Endothelial cell of umbilical vein (primary cell): ENCODE results near the gene MC1R. TPM values are rescaled to one million over a fixed set of nuclear protein-coding genes. Genes with fewer than 3 reads are reported as not detected.

Source experiments
- BruUV-seq: library from RNA; stranded (reverse); fragments of 400-500 nt; replicated peaks from 2 replicates; lab custom pipeline; 2021; lab: Mats Ljungman, UMichigan
- CTCF ChIA-PET: fragments of 300-600, 350-600 bp; sonication (Branson Sonifier 250); formaldehyde crosslinking; loops from one replicate; lab custom pipeline; 2021; ENCODE audit warnings: antibody characterized with exemption, inconsistent platforms; lab: Charles Lee
- POLR2A ChIA-PET: fragments of 300-600, 350-600 bp; sonication (Branson Sonifier 250); formaldehyde crosslinking; loops from one replicate; lab custom pipeline; 2021; ENCODE audit warnings: antibody characterized with exemption, inconsistent platforms; lab: Charles Lee
- DNase-seq: peaks from one replicate; pipeline ENCODE4 v3.0.0-alpha.2; 2011; ENCODE audit warnings: low read depth, low spot score
- FAIRE-seq: peaks from 2 replicates; lab custom pipeline; 2011; peaks lifted over from hg19 to GRCh38; lab: Jason Lieb, UNC
- H2AFZ ChIP-seq: 2 replicates; pipeline ENCODE4 v1.6.0; 2012; ENCODE audit warnings: low read depth, low read length, control low read depth, inconsistent platforms
- H3K27ac ChIP-seq: 2 replicates; pipeline ENCODE4 v1.5.1; 2011; ENCODE audit warnings: low read depth, mild to moderate bottlenecking, control low read depth, low read length, moderate library complexity; ENCODE audit not compliant: insufficient read depth
- H3K27me3 ChIP-seq, 2 experiments: 2 replicates each; pipeline versions ENCODE4 v1.6.0 to v1.6.1; 2011; ENCODE audit warnings: low read length in 2 of 2, mixed read lengths in 1 of 2; ENCODE audit not compliant: control insufficient read depth in 2 of 2, insufficient read depth in 2 of 2
- H3K36me3 ChIP-seq, 2 experiments: 2 replicates in 1 of 2; 3 replicates in 1 of 2; pipeline ENCODE4 v1.5.1; 2011; ENCODE audit warnings: low read length in 2 of 2, mild to moderate bottlenecking in 1 of 2, moderate library complexity in 1 of 2; ENCODE audit not compliant: control insufficient read depth in 2 of 2, insufficient read depth in 2 of 2; ENCODE audit errors: extremely low read depth in 1 of 2
- H3K4me1 ChIP-seq: 3 replicates; pipeline ENCODE4 v1.5.1; 2011; ENCODE audit warnings: mild to moderate bottlenecking, low read length; ENCODE audit not compliant: control insufficient read depth, insufficient read depth; ENCODE audit errors: extremely low read depth
- H3K4me2 ChIP-seq: 2 replicates; pipeline ENCODE4 v1.6.1; 2011; ENCODE audit warnings: low read length, control low read depth, mixed read lengths; ENCODE audit not compliant: insufficient read depth
- H3K4me3 ChIP-seq, 3 experiments: fragments of 200-600 bp in 1 of 3; sonication (generic), shearing (Covaris generic) in 1 of 3; replicated peaks in 1 of 3; 2 replicates each; pipeline ENCODE4 v1.5.1; 2011 to 2016; ENCODE audit warnings: control low read depth in 3 of 3, low read length in 3 of 3, mild to moderate bottlenecking in 2 of 3, inconsistent platforms in 1 of 3, low read depth in 1 of 3, moderate library complexity in 1 of 3; ENCODE audit not compliant: insufficient read depth in 1 of 3
- H3K79me2 ChIP-seq: 2 replicates; pipeline ENCODE4 v1.6.0; 2012; ENCODE audit warnings: low read length, inconsistent platforms; ENCODE audit not compliant: control insufficient read depth, insufficient read depth
- H3K9ac ChIP-seq: replicated peaks from 2 replicates; pipeline ENCODE3; 2011; ENCODE audit warnings: low read length, control low read depth; ENCODE audit not compliant: insufficient read depth; ENCODE audit errors: extremely low read depth
- H3K9me1 ChIP-seq: replicated peaks from 3 replicates; pipeline ENCODE4 v1.6.0; 2011; ENCODE audit warnings: mild to moderate bottlenecking, low read length; ENCODE audit not compliant: control insufficient read depth, insufficient read depth; ENCODE audit errors: extremely low read depth
- H3K9me3 ChIP-seq: replicated peaks from 2 replicates; pipeline ENCODE4 v1.5.1; 2012; ENCODE audit warnings: low read length, inconsistent platforms; ENCODE audit not compliant: control insufficient read depth, insufficient read depth
- H4K20me1 ChIP-seq: replicated peaks from 2 replicates; pipeline ENCODE3; 2011; ENCODE audit warnings: mild to moderate bottlenecking, low read length; ENCODE audit not compliant: control insufficient read depth, insufficient read depth; ENCODE audit errors: extremely low read depth
- CTCF ChIP-seq, 2 donors: IDR thresholded peaks; 1 replicate in 1 of 2; 2 replicates in 1 of 2; pipeline ENCODE4 v1.5.1; 2011; ENCODE audit warnings: low read length in 2 of 2, mild to moderate bottlenecking in 2 of 2, moderate library complexity in 2 of 2, control low read depth in 1 of 2, inconsistent platforms in 1 of 2, low read depth in 1 of 2; ENCODE audit not compliant: insufficient read depth in 1 of 2; ENCODE audit errors: extremely low read depth in 1 of 2
- EZH2 ChIP-seq: IDR thresholded peaks from 2 replicates; pipeline ENCODE4 v1.6.1; 2012; ENCODE audit warnings: borderline replicate concordance, low read depth, mild to moderate bottlenecking, moderate library complexity, low read length, inconsistent platforms; ENCODE audit not compliant: severe bottlenecking
- FOS ChIP-seq: IDR thresholded peaks from 2 replicates; pipeline ENCODE4 v1.6.1; 2011; ENCODE audit warnings: mild to moderate bottlenecking, low read length, moderate library complexity, borderline replicate concordance; ENCODE audit not compliant: insufficient read depth
- GATA2 ChIP-seq: IDR thresholded peaks from 2 replicates; pipeline ENCODE4 v1.7.0; 2011; ENCODE audit warnings: low read depth, mild to moderate bottlenecking, moderate library complexity, mixed read lengths, low read length; ENCODE audit not compliant: insufficient read length, insufficient read depth
- JUN ChIP-seq: IDR thresholded peaks from 2 replicates; pipeline ENCODE4 v1.6.1; 2011; ENCODE audit warnings: borderline replicate concordance, low read depth; ENCODE audit not compliant: insufficient read length, insufficient read depth
- MAX ChIP-seq: IDR thresholded peaks from 2 replicates; pipeline ENCODE4 v1.6.1; 2011; ENCODE audit not compliant: insufficient read depth, insufficient read length
- MYC ChIP-seq: IDR thresholded peaks from one replicate; pipeline ENCODE4 v1.6.1; 2011; ENCODE audit warnings: mild to moderate bottlenecking, low read depth, low read length
- POLR2A ChIP-seq: IDR thresholded peaks from 2 replicates; pipeline ENCODE4 v1.6.1; 2012; ENCODE audit warnings: low read depth, mild to moderate bottlenecking, control low read depth, low read length
- POLR2AphosphoS5 ChIP-seq: IDR thresholded peaks from 2 replicates; pipeline ENCODE4 v1.6.1; 2012; ENCODE audit warnings: low read depth, mild to moderate bottlenecking, control low read depth, low read length, moderate library complexity; ENCODE audit not compliant: insufficient read depth
- dilution Hi-C: fragments of 300-500 bp; cut with MboI; formaldehyde crosslinking; loops from one replicate; pipeline ENCODE4 v1.15.0; 2019; ENCODE audit warnings: low sequenced_read_pairs; ENCODE audit not compliant: extremely low pct_ligation_motif_present
- intact Hi-C: fragments of 100-400 bp; cut with micrococcal nuclease; formaldehyde crosslinking; loops from one replicate; pipeline ENCODE4 v1.10.0; 2022
- polyA plus RNA-seq, 4 experiments: library from polyadenylated mRNA; depleted of rRNA in 3 of 4; stranded (reverse) in 3 of 4; unstranded in 1 of 4; fragments of >200 nt; gene quantifications; 2 replicates each; pipeline versions ENCODE4 v1.2.1 to v1.2.3, GENCODE V29; 2011 to 2012; ENCODE audit warnings: missing spikeins in 1 of 4
- total RNA-seq: library from RNA; stranded (reverse); gene quantifications from 2 replicates; pipeline ENCODE4 v1.2.3, GENCODE V29; 2021

The MC1R gene
- total and polyA plus RNA-seq, 2 donors (not counting 3 experiments of a cell fraction or from before 2014, with no cell fraction given), result 4.0 to 4.9 TPM

GRCh38 chr16:89890886-89891657, 27.6 kb upstream of the MC1R start:
- H4K20me1 ChIP-seq, result no peaks in the 10 kb centered on the region
- H3K4me3 ChIP-seq, result no peak overlapping the region
- H3K9me1 ChIP-seq, result no peaks in the 10 kb centered on the region
- H3K36me3 ChIP-seq, result peaks cover 14 to 51% of the 10 kb centered on the region in 2 experiments
- ChIA-PET POLR2A (interaction anchor here (1.1 kb wide), 1 partner anchor 18 kb away, joined by 3 read pairs; the partner anchor contains the start of gene TCF25), CTCF (interaction anchor here (0.8 to 1.4 kb wide), 2 partner anchors 23 to 185 kb away, joined by 3 to 4 read pairs; no protein-coding TSS in a partner anchor)
- intact Hi-C loops (no loop called here), dilution Hi-C loops (no loop called here)
- H3K9me3 ChIP-seq, result no peaks in the 10 kb centered on the region
- H3K79me2 ChIP-seq, result no peaks in the 10 kb centered on the region
- BruUV-seq, result no TSS peak
- H3K9ac ChIP-seq, result no peak overlapping the region
- H3K27me3 ChIP-seq, result no peaks in the 10 kb centered on the region
- DNase-seq, result no peak
- H3K4me2 ChIP-seq, result no peak overlapping the region
- H2AFZ ChIP-seq, result no peak overlapping the region
- TF ChIP-seq MAX, result no peak
- no peak for TF ChIP-seq EZH2
- no peak for TF ChIP-seq POLR2A
- TF ChIP-seq POLR2AphosphoS5, result no peak
- TF ChIP-seq FOS, result no peak
- TF ChIP-seq JUN, result no peak
- TF ChIP-seq CTCF (IDR thresholded peaks at IDR 0.05; ENCODE audit: extremely low read depth in 1 of 2, insufficient read depth in 1 of 2, low read depth in 1 of 2, low read length in 2 of 2), result no peak
- TF ChIP-seq MYC, result no peak
- no peak for TF ChIP-seq GATA2
- FAIRE-seq, result no peak
- H3K27ac ChIP-seq, result no peak overlapping the region
- no peaks in the 10 kb centered on the region for H3K4me1 ChIP-seq
